ENCODE results near the gene GRM8.

DNA sequence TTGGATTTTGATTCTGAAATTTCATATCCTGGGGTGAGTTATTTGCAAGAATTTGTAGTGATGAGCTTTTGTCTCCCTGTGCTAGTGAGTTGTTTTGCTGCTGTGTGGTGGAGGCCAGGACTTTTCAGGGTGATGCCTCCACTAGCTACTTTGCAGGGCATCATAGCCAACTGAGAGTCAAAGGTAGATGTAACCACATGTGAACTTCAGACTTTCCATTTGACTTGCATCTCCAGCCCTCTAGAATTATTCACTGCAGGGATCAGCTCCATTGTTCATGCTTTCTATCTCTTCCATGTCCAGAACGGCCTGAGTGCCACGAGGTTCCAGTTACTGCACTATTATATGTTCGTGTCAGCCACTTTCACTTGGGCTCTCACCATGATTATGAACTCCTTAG lies 534.3 kb downstream of the GRM8 start:
- TF ChIP-seq, protein P1, sequence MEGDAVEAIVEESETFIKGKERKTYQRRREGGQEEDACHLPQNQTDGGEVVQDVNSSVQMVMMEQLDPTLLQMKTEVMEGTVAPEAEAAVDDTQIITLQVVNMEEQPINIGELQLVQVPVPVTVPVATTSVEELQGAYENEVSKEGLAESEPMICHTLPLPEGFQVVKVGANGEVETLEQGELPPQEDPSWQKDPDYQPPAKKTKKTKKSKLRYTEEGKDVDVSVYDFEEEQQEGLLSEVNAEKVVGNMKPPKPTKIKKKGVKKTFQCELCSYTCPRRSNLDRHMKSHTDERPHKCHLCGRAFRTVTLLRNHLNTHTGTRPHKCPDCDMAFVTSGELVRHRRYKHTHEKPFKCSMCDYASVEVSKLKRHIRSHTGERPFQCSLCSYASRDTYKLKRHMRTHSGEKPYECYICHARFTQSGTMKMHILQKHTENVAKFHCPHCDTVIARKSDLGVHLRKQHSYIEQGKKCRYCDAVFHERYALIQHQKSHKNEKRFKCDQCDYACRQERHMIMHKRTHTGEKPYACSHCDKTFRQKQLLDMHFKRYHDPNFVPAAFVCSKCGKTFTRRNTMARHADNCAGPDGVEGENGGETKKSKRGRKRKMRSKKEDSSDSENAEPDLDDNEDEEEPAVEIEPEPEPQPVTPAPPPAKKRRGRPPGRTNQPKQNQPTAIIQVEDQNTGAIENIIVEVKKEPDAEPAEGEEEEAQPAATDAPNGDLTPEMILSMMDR (conservative IDR thresholded peaks at IDR 0.05; ENCODE audit: low read depth, low read length): no peak
- no peak for TF ChIP-seq EZH2phosphoT487 (IDR thresholded peaks at IDR 0.05; ENCODE audit: borderline replicate concordance, low read length)

All from PC-3 (cell line).